Kidney glomerular epithelial cell (primary cell): ENCODE results near the gene CMC1.
A peak's percentile ranks its signal among the peaks of the same experiment; 100 is the strongest.

ENCODE experiments used
- DNase-seq: peaks from one replicate; lab custom pipeline; 2025; lab: John Stamatoyannopoulos, UW

Gene CMC1

GRCh38 chr3:28300345-28300962 is 59.0 kb downstream of the CMC1 start:
- DNase-seq = no peak

GRCh38 chr3:28301688-28302087 is 60.3 kb downstream of the CMC1 start:
- DNase-seq = no peak

- DNase-seq = no peak
Measured at GRCh38 chr3:28308196-28308595, 66.8 kb downstream of the CMC1 start.

DNA sequence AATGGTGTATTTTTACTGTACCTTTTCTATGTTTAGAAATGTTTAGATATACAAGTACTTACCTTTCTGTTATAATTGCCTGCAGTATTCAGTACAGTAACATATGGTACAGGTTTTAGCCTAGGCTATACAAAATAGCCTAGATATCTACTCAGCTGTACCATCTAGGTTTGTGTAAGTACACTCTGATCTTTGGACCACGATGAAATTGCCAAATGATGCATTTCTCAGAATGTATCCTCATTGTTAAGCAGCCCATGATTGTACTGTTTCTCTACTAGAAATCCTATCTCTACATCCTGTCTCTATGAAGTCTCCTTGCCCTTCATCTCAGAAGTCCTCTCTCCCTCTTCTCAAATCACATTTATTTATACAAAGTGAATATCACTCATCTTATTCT is 74.3 kb downstream of the CMC1 start:
- no peak for DNase-seq

- no peak for DNase-seq
Measured at GRCh38 chr3:28316226-28316625, 74.8 kb downstream of the CMC1 start.

- peak; percentile 20 for DNase-seq
Measured at GRCh38 chr3:28317438-28318022, 76.1 kb downstream of the CMC1 start.

DNA sequence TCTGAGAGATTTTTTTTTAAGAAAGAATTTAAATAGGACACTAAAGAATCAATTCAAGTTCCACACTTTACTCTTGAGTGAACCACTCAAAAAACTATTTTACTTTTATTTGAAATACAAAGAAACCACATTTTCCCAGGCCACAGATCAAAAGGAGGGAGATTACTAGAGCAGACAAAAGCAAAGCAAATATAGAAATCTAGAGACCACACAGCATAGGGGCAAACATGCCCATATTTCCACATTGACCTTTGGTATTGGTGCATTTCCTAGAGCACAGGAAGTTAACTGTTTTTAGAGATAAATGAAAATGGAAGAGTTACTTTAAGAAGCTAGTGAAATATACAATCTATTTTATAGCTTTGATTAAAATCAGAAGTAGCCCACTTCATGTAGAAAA is 79.6 kb downstream of the CMC1 start:
- DNase-seq = no peak

DNA sequence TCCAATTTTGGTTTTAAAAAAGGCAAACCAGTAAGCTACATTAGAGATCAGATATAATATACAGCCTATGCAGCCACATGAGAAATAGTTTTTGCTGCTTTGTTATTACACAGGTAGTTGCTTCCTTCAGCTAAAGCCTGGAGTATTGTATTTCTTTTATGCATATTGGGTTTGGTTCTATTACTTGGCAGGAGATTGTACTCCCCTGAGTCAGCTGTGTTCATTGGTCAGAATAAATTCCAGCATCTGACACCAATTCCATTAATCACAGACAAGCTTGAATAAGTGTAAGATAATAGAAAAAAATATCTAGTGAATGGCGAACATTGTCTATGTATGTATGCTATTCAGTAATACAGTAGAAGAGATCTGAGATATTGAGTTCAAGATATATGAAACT is 81.0 kb downstream of the CMC1 start:
- peak; percentile 35 for DNase-seq

DNA sequence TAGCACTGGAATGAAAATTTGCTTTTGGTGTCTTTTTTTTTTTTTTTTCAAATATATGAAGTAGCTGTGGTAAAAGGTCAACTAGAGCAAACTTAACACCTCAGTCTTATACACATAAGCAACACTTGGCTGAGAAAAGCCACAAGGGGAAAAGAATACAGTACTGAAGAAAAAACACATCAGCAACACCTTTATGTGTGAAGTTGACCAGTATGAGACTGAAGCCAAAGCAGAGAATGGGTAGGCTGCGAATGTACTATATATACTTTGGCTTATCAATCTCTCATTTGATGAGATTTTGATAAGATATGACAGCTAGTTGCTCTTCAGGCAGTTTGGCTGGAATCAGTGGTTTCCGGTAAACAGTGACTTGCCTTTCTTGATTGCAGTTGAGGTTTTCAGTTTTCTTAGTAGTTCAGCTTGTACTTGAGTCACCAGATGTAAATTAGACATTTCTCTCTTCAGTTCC is 85.1 kb downstream of the CMC1 start:
- no peak for DNase-seq

DNA sequence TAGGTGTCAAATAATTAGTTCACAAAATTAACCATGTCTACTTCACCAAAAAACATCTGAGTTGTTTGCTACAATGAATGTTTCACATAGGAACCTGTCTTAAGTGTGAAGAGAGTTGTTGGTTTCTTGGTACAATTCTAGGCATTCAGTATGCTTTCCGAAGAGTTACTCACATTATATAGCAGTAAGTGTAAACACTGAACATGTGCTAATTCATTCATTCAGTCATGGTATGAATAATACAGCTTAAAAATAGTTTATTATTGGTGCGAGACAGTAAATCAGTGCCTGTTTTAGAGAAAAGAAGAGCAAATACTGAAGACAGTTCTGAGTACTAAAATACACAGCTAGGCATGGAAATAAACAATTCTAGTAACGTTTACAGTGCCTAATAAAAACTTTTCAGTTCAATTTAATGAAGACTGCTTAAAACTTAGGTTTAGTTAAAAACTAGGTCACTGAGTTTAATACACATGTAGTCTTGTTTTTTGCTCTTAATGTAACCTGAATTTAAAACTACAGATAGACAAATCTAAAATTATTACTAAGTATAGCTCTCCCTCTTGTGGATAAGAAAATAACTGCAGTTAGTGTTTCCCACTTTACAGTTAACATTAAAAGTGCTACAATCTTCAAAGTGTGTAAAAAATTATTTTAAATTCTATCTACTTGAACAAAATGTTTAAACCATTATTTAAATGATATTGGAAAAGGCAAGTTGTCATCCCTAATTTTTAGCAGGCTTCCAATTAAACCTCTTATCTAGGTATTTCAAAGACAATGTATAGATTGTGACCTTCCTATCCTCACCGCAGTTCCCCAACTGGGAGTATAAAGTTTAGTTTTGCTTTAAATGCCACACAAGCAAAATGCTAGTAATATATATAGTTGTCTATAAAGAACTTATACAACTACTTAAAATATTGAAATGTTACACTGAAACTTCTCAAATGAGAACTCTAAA is 87.1 kb downstream of the CMC1 start:
- peak; percentile 35 for DNase-seq

GRCh38 chr3:28334552-28334951 is 93.1 kb downstream of the CMC1 start:
- no peak for DNase-seq

- no peak for DNase-seq
Measured at GRCh38 chr3:28335246-28335645, 93.8 kb downstream of the CMC1 start.

- DNase-seq = no peak
Measured at GRCh38 chr3:28337230-28337629, 95.8 kb downstream of the CMC1 start.

DNA sequence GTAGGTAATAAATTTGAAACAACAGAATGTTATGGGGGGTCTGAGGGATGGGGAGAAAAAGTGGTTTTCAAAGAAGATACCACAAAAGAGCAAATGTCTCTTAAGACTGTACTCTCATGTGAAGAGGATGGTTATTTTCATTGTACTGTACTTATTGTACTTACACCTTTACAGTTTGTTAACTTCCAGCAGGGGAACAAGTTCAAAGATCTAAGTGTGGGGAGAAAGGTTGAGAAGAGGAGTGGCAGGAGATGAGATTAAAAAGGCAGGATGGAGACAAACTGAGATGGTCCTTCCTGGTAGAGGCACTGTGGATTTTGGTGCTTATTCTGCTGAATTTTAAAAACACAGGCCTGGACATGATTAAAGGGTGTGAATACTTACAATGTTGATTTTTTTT is 101.7 kb downstream of the CMC1 start:
- no peak for DNase-seq

DNA sequence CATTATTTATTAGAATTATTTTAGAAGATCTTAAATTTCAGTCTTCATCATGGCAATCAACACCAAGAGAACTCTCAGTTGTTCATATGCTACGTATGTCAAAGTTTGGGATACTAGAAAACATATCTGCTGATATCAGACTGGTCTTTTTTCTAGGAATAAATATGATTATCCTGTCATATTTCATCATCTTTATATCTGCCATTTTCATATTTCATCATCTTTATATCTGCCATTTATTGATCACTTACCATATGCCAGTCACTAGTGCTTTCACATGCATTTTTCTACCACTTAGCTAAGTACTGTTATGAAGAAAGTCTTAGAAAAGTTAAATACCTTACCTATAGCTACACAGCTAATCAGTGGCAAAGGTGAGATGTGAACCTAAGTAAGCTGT is 104.3 kb downstream of the CMC1 start:
- DNase-seq = no peak

DNA sequence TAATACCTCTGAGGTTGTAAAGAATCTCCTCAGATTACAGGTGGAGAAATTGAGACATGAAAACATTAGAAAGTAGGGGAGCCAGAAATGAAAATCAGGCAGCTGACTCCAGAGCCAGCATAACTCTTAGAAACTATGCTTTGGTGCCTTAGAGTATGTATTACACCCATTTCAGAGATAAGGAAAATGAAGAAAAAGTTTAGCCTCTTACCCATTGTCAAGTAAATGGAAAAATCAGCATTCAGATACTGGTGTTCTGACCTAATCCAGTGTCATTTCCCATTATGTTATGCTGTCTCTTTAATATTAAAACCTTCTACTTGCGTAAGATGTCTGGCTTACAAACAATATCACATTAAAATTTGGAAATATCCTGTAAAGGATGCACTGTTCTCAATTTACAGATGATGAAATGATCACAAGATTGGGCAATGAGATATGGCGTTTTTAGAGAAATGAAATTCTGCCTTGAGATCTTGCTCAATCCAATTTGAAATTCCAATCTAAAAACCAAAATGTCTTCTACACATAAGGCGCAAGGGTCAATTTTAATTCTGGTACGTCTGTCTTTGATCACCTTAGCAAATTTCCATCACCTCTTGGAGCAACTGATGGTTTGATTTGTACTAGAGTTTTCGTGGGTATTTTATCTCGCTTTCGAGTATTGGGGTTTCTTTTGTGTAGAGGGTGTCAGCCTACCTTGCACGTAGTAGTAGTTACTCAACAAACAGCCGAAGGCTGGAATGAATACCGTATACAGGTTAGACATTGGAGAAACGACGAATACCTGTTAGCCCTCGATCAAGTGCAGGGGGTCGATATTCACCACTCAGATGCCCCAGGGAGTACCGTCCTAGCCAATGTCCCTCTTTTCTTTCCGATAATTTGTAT is 106.2 kb downstream of the CMC1 start:
- DNase-seq = no peak

DNA sequence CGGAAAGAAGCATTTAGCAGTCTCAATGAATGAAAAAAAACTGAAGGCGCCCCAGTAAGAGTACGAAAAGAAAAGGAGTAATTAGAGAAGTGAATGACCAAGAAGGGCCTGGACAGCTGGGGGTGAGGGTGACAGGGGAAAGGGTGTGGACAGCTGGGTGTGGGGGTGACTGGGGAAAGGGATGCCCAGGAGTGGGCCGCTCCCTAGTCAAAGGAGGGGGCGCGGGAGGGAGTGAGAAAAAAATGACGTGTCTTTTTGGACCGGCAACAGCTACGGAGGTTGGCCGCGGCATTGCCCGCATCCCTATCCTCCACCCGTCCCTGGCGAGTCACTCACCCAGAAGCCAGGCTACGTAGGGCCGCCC is 106.8 kb downstream of the CMC1 start:
- DNase-seq = peak; percentile 82

DNA sequence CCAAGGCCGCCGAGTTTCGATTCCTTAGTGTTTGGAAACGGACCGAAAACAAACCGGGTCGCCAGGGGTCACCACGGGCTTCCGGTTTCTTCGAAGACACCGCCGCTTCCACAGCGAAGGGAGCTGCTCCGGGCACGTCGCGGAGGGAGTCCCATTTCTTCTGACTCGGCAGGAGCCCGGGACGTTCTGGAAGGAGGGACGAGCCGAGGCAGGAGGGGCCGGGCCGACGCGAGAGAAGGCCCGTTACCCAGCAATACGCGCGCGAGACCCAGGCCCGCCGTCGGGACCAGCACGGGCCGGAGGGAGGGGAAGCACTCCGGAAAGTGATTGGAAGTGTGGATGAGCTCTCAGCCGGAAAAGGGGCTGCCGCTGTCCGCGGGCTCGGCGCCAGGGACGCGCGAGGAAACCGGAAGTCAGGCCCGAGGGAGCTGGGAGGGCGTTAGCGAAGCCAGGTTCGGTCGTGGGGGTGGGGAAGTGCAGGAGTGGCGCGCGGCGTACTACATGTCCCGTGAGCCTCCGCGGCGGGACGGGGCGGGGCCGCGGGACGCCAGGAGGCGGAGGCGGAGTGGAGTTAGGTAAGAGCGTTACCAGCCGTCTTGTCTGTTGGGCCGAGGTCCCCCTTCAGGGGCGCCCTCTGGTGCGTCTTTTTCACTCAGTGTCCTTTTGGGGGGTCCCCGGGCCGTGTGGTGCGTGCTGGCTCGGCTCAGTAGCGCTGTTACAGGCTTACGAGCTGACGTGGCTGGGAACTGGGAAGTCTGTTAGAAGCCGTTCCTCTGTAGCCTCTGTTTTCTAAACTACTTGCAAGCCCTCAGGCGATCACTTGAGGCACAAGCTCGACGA is 107.4 kb downstream of the CMC1 start, which contains the start of the genes AZI2 and ZCWPW2:
Gene AZI2 (minus strand): TSS at position 196 of the 840 bp plus-strand sequence. CDS start 8,207 bp downstream, outside the sequence.
Gene ZCWPW2 (plus strand): TSS at position 93 of the 840 bp plus-strand sequence. CDS start 64,348 bp downstream, outside the sequence.
- peak; percentile 89 for DNase-seq

- DNase-seq = no peak
Measured at GRCh38 chr3:28349469-28350000, 108.1 kb downstream of the CMC1 start.
